CD4-positive, alpha-beta T cell treated with Interleukin-15 for 4 hours (primary cell): ENCODE data around the gene CDK18.

Source experiments
- DNase-seq: peaks from one replicate; pipeline ENCODE4 v3.0.0-alpha.2; 2020; ENCODE audit warnings: low spot score

Gene CDK18

GRCh38 chr1:205523891-205524793 lies 19.7 kb downstream of the CDK18 start:
- DNase-seq, result peak; percentile 66

- DNase-seq, result no peak
Observed at GRCh38 chr1:205524794-205525101, 20.3 kb downstream of the CDK18 start.

GRCh38 chr1:205525495-205526285 lies 21.2 kb downstream of the CDK18 start:
- DNase-seq, result no peak

DNA sequence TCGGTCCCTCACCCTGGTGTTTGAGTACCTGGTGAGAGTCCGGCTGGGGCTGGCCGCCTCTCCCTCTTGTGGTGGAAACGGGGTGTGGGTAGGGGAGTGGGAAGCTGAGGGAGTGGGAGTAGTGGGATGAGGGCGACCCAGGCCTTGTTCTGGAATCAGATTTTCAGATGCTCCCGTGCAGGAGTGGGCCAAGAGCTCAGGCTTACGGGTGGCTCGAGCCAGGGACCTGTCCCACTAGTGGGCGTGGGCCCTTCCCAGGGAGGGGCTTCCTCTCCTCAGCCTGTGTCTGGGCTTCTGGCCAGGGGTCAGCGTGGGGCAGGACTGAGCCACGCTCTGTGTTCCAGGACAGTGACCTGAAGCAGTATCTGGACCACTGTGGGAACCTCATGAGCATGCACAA lies 22.0 kb downstream of the CDK18 start:
- DNase-seq, result no peak

- no peak for DNase-seq
Observed at GRCh38 chr1:205527931-205528330, 23.5 kb downstream of the CDK18 start.

DNA sequence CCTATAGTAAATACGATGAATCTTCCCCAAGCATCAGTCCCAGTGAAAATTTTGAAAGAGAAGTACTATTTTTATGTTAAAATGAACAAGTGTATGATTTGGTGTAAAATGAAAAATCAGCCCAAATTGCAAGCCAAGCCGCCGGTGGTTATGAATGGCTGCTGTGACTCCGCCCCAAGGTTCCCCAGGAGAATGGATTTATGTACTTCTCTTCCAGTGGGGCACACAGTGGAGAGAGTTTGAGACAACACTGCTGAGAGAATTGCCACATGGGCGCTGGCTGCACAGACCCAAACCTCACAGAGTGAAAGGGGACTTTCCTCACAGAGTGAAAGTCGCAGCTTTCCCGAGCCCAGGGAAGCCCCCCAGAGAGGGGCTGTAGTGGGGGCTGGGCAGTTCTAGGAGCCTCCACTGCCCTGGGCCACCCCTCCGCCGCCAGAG lies 24.0 kb downstream of the CDK18 start:
- DNase-seq, result no peak

DNA sequence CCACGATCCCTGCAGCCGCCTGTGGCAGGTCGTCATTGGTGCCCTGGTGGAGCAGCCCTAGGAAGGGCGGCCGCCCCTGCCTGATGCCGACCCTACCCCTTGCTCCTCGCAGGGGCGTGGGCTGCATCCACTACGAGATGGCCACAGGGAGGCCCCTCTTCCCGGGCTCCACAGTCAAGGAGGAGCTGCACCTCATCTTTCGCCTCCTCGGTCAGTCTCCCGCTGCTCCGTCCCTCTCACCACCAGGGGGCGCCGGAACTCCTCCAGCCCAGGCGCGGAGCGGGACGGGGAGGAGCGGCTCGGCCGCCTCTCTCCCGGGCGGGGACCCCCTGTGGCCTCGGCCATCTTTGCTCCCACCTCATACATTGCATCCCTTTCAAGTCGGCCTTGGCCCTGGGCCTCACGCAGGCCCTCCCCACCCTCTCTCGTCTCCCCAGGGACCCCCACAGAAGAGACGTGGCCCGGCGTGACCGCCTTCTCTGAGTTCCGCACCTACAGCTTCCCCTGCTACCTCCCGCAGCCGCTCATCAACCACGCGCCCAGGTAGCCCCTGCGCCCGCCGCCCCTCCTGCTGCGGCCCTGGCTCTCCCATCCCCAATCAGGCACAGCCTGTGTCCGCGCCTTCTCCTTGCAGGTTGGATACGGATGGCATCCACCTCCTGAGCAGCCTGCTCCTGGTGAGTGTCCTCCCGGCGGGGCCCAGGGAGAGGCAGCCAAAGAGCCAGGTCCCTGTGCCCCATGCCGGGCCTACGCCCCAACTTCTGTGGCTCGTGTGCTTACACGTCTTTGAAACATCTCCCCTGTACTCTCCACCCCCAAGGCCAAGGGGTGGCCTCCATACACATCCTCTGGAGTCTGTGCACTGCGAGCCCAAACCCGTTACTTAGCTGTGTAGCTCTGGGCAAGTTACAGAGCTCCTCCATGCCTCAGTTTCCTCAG lies 24.7 kb downstream of the CDK18 start:
- DNase-seq, result peak; percentile 74

GRCh38 chr1:205530116-205530515 lies 25.6 kb downstream of the CDK18 start:
- no peak for DNase-seq

GRCh38 chr1:205531191-205532025 lies 26.9 kb downstream of the CDK18 start:
- no peak for DNase-seq

DNA sequence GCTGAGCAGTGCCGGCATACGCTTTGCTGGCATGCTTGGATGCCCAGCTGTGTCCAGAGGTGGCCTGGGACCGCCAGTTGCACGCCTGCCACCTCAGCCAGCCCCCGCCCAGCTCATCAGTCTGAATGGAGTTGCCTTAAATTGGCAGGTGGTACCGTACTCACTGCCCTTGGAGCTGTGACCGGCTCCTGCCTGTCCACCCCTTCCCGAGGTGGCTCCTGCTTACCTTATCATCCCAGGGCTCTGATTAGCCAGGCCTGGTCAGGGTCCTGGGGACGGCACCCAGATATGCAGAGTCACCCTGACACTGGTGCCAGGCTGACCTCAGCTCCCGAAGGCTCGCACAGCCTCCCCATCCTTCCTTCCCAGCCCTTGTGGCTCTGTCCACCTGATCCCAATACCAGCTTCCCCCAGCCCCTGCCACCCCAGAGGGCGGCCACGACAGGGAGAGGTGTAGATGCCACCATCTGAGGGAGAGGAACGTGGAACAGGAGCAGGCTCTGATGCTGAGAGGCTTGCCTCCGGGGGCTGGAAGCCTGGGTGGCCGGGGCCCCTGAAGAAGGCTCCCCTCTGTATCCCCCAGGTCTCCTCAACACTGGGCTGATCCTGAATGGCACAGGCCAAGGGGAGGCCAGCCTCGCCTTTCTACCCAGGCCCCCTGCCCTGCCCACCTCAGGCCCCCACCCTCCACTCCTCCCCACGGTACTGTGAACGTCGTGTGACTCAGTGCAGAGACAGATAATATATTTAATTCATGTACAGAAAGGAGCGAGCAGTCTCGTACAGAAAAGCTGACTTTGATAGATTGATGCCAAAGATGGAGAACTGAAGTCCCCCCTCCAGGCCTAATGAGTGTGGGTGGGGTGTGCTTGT lies 27.8 kb downstream of the CDK18 start:
- no peak for DNase-seq

DNA sequence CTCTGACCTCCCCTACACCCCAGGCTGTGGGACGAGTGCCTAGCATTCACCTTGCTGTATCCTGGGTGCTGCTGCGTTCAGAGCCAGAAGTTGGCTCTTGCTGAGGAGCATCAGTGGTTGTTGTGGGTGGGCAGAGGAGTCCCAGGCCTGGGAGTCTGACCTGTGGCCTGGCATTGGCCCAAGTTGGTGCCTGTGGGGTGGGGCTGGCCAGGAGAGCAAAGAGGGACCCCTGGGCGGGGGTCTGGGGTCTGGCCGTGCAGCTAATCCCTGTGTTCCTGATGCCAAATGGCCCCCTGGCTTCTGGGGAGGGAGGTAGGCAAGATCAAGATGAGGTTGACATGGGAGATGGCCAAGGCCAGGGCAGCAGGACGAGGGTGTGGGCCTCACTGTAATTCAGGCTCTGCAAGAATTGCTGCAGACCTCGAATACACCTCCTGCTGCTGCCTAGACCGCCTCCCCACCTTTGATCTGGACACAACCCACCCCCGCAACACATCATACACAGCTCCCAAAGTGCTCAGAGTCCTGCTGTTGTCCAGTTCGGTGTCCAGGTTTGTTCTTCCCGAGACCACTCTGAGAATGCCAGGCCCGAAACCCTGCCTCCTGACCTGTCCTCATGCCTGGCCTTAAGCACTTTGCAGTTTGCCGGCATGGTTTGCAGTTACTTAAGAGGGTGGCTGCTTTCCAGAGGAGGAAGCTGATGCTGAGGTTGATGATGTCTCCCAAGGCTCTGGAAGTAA lies 28.7 kb downstream of the CDK18 start:
- no peak for DNase-seq

DNA sequence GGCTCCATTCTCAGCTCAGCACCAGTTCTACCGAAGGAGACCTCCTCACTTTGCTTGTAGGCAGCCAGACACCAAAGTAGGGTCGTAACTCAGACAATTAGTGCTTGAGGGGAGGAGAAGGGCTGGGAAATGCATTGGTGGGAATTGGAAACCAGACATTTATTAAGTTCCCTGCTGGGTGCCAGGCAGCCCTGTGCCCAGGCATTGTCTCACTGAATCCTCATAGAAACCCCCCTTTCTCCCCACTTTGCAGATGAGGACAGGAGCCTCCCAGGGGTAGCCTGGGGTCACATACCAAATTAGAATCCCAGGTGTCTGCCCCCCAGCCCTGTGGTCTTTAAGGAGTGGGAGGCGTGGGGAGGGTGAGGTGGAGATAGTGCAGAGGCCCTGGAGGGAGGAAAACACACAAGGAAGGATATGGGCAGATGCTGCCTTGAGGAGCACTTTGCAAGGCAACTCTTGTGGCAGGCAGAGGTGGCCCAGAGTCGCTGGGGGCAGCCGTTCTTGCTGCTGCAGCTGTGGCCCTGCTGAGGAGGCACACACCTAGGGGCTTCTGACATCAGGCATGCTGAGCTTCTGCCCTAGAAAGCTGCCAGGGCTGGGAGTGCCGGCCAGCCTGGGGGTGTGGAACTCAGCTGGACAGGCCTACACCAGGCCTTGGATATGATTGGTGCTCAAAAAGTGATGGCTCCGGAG lies 29.4 kb downstream of the CDK18 start:
- no peak for DNase-seq

DNA sequence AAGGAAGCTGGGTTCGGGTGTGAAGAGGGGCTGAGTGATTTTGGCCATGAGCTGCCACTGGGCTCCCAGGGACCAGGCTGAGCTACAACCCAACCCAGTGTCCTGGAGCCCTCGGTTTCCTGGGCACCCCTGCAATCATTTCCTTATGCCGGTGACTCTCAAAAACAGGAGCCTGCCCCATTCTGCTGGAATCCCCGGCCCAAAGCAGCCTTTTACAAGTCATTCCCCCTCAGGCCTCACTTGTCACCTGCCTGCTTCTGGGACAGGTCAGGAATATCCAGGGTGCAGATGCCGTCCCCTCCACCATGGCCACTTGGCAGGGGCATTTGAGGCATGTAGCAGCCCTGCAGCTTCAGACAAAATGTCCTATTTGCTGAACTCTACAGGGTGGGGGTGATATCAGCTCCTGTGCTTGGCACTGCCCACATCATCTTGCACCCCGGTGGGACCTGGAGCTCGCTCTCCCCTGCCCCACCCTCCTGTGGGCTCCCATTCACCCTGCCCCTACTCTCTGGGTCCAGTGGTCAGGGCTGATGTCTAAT lies 30.0 kb downstream of the CDK18 start:
- DNase-seq, result no peak

GRCh38 chr1:205535096-205535495 lies 30.6 kb downstream of the CDK18 start:
- no peak for DNase-seq

- no peak for DNase-seq
Observed at GRCh38 chr1:205535866-205536758, 31.6 kb downstream of the CDK18 start.

- DNase-seq, result no peak
Observed at GRCh38 chr1:205536759-205537361, 32.4 kb downstream of the CDK18 start.

GRCh38 chr1:205537386-205538018 lies 33.0 kb downstream of the CDK18 start:
- DNase-seq, result no peak
